GM21447 (cell line): ENCODE data around the gene SLC12A5.

Experiments used
- ATAC-seq: cut with Tn5 transposase; IDR thresholded peaks from one replicate; pipeline ENCODE4 v1.9.1; 2021; ENCODE audit not compliant: unreplicated experiment

The SLC12A5 gene

GRCh38 chr20:46101957-46102356, 72.9 kb downstream of the SLC12A5 start:
- ATAC-seq: no peak

- no peak for ATAC-seq
Measured at GRCh38 chr20:46102940-46103339, 73.9 kb downstream of the SLC12A5 start.

GRCh38 chr20:46104262-46104661, 75.2 kb downstream of the SLC12A5 start:
- ATAC-seq: no peak

GRCh38 chr20:46107061-46107460, 78.0 kb downstream of the SLC12A5 start:
- ATAC-seq: no peak

- ATAC-seq: peak; percentile 87
Measured at GRCh38 chr20:46108435-46108841, 79.4 kb downstream of the SLC12A5 start.

GRCh38 chr20:46108976-46109375, 80.0 kb downstream of the SLC12A5 start:
- ATAC-seq: no peak
